D721Med (cell line): ENCODE results near the gene MXRA7.

Source experiments
- DNase-seq: peaks from one replicate; pipeline ENCODE4 v3.0.0; 2011; ENCODE audit warnings: low spot score; ENCODE audit not compliant: insufficient read length
- FAIRE-seq: peaks from 2 replicates; lab custom pipeline; 2011; peaks lifted over from hg19 to GRCh38; lab: Jason Lieb, UNC
- TF ChIP-seq, protein P1 (sequence below): IDR thresholded peaks from 2 replicates; pipeline ENCODE4 v1.5.1; 2012; ENCODE audit warnings: mild to moderate bottlenecking, control low read depth; ENCODE audit not compliant: insufficient read depth; ENCODE audit errors: missing control alignments

The MXRA7 gene

DNA sequence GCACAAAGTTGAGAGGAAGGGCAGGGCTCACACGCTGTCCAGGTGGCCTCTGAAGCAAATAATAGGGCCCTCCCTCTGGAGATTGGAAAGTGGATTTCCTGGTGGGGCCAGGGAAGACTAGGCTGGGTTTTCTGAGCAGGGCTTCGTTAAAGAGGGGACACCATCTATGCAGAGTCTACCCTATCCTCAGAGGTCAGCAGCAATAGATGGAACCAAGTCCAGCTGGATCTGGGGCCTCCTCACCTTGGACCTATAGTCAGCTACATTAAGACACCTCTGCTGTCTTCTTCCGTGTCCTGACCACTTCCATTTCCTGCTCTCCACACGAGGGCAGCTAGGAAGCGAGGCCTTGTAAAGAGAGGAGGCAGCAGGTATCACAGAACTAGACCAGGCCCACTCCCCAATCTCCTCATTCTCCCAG is 52.5 kb downstream of the MXRA7 start:
- TF ChIP-seq, protein P1, sequence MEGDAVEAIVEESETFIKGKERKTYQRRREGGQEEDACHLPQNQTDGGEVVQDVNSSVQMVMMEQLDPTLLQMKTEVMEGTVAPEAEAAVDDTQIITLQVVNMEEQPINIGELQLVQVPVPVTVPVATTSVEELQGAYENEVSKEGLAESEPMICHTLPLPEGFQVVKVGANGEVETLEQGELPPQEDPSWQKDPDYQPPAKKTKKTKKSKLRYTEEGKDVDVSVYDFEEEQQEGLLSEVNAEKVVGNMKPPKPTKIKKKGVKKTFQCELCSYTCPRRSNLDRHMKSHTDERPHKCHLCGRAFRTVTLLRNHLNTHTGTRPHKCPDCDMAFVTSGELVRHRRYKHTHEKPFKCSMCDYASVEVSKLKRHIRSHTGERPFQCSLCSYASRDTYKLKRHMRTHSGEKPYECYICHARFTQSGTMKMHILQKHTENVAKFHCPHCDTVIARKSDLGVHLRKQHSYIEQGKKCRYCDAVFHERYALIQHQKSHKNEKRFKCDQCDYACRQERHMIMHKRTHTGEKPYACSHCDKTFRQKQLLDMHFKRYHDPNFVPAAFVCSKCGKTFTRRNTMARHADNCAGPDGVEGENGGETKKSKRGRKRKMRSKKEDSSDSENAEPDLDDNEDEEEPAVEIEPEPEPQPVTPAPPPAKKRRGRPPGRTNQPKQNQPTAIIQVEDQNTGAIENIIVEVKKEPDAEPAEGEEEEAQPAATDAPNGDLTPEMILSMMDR: no peak
- DNase-seq (no peak), FAIRE-seq (no peak)

DNA sequence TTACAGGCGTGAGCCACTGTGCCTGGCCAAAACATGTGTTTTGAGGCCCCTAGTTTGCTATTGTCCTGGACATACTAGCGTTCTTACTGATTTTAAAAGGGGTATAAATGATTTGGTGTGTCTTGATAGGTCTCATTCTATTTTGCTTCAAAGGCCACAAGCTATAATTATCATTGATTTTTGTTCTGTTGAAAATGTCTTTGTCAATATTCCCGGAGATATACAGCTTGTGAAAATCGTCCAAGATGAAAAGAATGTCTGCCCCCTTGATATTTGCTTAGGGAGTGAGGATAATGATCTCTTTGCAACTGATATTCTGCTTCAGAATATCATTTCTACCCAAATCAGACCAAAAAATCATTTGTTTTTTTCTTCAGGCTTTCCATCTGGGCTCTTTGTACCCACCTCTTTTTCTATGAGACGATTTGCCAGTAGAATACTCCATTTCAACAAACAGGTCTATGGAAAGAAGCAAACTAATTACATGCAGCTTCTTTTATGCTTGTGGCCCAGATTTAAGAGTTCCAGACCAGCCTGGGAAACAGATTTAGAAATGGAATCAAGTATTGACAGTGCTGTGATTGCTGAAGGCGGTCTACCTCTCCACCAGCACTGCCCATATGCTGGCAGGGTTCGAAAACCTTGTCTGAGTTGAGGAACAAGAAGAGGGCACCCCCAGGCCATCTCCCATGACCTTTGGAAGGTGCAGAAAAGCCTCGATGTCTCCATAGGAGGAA is 53.1 kb downstream of the MXRA7 start:
- FAIRE-seq: no peak

DNA sequence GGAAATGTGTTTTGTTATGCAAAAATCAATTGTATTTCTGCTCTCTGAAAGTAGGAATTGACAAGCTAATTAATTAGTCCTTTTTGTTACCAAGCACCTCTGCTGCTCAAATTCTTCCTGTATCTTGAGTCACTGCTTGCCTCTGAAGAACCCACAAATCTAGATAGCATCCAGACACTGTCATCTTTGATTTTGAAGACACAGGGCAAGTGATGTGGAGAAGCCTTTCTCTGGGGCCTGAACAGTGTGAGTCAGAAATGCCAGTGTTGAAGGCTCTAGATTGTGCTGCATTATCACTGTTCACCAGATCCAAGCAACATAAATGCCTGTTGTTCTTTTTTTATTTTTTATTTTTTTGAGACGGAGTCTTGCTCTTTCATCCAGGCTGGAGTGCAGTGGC is 56.4 kb downstream of the MXRA7 start:
- TF ChIP-seq, protein P1: no peak
- FAIRE-seq (no peak), DNase-seq (no peak)

More for the DNA sequence above, 53.1 kb downstream of the MXRA7 start:
- TF ChIP-seq, protein P1: no peak
- DNase-seq: no peak

DNA sequence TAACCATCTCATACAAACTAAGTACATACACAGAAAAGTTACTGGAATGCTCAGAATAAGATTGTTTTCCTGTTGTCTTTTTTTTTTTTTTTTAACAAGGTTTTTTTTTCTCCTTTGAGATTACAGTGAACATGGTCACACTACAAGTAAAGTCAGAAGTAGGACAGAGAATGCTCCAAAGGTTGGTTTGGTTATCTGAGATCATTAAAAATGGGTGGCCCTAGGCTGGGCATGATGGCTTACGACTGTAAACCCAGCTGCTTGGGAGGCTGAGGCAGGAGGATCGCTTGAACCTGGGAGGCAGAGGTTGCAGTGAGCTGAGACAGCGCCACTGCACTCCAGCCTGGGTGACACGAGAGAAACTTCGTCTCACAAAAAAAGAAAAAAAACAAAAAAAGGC is 60.3 kb downstream of the MXRA7 start:
- FAIRE-seq (no peak), DNase-seq (no peak)
- TF ChIP-seq, protein P1: no peak

DNA sequence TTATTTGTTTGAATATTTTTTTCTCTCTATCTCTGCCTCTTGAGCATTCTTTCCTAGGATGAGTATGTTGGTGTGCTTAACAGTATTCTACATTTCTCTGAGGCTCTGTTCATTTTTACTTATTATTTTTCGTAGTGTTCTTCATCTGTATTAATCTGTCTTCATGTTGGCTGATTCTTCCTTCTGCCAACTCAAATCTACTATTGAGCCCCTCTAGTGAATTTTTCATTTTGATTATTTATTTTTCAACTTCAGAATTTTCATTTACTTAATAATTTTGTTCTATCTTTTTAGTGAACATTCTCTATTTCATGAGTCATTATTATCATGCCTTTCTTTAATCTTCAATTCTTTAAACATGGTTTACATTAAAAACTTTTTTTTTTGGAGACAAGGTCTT is 64.1 kb downstream of the MXRA7 start:
- FAIRE-seq: no peak
- TF ChIP-seq, protein P1: no peak
- no peak for DNase-seq

DNA sequence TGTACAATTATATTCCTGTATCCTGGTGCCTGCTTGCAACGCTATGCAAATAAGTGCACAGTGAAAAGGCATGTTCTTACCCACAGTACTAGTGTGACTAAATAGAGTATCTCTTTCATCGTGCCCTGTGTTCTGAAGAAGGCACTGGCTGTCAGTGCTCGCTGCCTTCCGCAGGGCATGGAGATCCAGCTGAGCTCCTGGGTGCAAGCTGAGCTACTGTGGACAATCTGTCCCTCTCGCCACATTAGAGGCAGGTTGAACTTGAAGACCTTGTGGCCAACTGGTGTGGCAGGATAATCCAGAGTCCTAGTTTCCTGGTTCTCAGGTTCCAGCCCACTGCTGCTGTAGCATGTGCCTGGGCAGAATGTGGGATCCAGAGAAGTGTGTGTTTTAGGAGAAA is 65.3 kb downstream of the MXRA7 start:
- TF ChIP-seq, protein P1: no peak
- no peak for DNase-seq
- FAIRE-seq: no peak

DNA sequence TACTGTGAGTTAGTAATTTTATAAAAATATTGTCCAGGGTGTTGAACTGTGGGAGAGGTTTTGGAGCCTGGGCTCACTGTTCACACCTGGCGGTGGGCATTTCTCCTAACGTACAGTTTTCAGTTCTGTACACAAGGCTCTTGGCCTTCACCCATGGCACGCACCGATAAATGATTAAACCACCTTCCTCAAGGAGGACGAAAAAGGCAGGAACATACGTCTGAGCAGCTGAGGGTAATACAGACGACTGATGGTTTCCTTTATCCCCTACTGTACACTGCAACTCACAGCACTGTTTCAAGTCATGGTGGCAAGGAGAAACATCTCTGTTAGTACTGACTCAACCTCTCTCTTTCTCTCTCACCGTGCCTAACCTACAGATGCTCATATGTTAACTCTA is 65.8 kb downstream of the MXRA7 start:
- FAIRE-seq (no peak), DNase-seq (no peak)
- TF ChIP-seq, protein P1: no peak
